Measurements from ENCODE around the gene NHSL1.

DNA sequence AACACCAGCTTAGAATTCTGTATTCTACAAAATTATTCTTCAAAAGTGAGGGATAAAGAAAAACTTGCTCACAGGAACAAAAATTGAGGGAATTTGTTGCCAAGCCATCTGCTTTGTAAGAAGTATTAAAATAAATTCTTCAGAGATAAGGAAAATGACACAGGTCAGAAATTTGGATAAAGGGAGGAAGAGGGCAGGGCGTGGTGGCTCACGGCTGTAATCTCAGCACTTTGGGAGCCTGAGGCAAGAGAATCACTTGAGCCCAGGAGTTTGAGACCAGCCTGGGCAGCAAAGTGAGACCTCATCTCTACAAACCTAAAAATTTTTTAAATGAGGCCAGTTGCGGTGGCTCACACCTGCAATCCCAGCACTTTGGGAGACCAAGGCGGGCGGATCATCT is 109.7 kb downstream of the NHSL1 start:
- TF ChIP-seq EZH2 (IDR thresholded peaks at IDR 0.05; ENCODE audit: insufficient read depth, low read length) (no peak), CTCF (IDR thresholded peaks at IDR 0.05; ENCODE audit: insufficient read depth, low read depth, low read length) (no peak)

Data from astrocyte (in vitro differentiated cells and primary cell).